NCI-H510A (cell line): ENCODE measurements around the gene SMIM38.

Experiments
- DNase-seq: peaks from one replicate; lab custom pipeline; 2025; lab: John Stamatoyannopoulos, UW

The SMIM38 gene

GRCh38 chr11:69180726-69181125 lies 25.0 kb downstream of the SMIM38 start:
- no peak for DNase-seq

DNA sequence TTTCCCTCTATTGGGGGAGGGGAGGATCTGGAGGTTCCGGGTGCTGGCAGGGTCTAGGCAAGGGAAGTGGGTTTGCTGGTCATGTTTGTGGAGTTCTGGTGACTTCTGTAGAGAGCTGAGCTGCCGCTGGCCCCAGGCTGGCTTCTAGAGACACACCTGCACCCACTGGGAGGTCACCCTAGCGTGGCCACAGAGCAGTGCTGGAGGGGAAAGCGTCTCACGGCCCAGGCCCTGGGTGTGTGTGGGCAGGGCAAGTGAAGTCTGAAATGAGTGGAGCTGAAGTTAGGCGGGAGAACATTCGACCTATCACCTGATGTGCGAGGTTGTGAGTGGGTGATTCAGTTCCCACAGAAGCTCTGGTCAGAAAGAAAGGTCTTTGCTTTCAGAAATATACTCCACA lies 27.9 kb downstream of the SMIM38 start:
- DNase-seq, result no peak

DNA sequence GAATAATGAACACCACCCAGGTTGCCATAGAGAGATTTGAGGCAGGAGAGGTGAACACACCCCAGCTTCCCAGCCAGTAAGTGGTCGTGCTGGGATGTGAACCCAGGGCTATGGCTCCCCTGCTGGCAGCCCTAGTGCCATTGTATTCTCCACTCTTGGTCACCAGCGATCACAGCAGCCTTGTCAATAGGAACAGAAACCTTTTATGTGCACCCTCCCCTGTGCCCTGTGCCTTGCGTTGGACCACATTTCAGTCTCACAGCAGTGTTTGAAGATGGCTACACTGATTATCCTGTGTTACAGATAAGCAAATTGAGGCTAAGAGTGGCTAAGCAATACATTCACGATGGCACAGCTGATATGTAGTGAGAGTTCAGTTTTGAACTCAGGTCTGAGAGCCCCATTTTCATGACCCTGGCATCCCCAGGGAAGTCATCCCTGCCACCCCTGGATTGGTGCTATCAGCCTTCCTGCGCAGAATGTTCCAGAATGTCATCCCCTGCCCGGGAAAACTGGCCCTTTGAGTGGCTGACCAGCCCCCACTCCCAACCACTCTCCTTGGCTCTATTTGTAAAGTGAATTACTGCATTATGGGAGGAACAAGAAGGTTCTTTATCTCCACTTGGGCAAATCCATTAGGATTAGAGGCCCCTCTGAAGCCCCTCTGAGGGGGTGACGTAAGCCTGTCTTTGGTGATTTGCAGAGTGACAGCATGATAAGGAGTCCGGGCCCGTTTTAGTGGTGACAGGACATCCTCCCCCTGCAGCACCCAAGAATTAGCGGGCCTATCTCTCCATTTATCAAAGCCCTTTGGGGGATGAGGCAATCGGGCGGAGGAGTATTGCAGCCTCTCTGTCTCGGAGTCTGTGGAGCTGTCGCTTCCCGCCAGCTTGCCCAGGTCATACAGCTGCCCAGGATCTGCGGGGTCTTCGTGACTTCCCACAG lies 30.9 kb downstream of the SMIM38 start:
- no peak for DNase-seq

DNA sequence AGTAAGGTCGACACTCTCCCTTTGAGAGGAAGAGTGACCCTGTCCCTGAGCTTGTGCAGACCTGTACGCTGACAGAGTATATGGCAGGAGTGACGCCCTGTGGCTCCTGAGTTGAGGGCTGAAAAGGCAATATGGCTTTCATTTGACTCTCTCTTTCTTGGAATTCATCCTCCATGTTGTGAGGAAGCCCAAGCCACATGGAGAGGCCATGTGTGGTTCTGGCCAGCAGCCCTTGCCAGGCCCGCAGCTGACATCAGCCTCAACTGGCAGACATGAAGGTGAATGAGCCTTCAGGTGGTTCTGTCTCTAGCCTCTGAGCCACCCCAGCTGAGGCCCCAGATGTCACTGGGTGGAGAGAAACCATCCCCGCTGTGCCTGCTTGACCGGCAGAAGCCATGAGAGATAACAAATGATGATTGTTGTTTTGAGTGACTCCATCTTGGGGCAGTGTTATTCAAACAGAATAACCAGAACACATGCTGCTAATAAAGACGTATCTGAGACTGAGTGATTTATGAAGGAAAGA lies 31.9 kb downstream of the SMIM38 start:
- no peak for DNase-seq

GRCh38 chr11:69189059-69189458 lies 33.3 kb downstream of the SMIM38 start:
- no peak for DNase-seq

- DNase-seq, result no peak
These were observed 35.2 kb downstream of the SMIM38 start for GRCh38 chr11:69190796-69191536.

- no peak for DNase-seq
These were observed 36.6 kb downstream of the SMIM38 start for GRCh38 chr11:69192301-69192721.

DNA sequence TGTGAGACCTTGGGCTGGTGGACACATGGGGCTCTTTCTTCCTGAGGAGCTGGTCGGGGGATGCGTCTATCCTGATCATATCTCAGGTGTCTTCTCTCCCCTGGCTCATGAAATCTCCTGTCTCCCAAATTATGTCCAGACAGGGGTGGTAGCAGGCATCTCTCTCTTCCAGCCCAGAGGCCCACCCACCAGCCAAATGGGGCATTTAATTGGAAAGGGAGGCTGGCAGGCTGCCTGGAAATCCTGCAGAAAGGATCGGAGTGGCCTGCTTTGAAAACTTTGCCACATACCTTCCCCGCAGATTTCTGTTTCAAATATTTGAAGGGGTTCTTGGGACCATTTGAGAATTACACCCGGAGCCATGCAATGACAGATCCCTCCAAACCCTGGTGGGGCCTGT lies 37.4 kb downstream of the SMIM38 start:
- no peak for DNase-seq

DNA sequence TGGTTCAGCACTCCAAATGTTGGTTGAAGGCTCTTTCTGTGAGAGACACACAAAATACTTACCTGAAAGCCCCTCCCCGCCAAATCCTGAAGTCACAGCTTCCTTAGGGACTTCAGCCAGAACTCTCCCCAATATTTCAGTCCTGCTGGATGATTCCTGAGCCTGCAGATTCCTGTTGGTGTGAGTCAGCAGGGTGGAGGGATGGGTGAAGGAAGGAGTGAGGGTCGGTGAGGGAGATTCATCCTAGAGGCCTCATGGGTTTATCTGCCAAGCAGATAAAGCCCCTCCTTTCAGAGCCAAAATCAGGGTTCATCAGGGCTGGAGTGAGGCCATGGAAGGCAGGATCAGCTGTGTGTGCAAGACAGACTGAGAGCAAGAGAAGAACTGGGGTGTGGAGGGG lies 37.9 kb downstream of the SMIM38 start:
- no peak for DNase-seq

- DNase-seq, result no peak
These were observed 38.7 kb downstream of the SMIM38 start for GRCh38 chr11:69194396-69194795.

GRCh38 chr11:69194956-69195355 lies 39.2 kb downstream of the SMIM38 start:
- DNase-seq, result no peak

DNA sequence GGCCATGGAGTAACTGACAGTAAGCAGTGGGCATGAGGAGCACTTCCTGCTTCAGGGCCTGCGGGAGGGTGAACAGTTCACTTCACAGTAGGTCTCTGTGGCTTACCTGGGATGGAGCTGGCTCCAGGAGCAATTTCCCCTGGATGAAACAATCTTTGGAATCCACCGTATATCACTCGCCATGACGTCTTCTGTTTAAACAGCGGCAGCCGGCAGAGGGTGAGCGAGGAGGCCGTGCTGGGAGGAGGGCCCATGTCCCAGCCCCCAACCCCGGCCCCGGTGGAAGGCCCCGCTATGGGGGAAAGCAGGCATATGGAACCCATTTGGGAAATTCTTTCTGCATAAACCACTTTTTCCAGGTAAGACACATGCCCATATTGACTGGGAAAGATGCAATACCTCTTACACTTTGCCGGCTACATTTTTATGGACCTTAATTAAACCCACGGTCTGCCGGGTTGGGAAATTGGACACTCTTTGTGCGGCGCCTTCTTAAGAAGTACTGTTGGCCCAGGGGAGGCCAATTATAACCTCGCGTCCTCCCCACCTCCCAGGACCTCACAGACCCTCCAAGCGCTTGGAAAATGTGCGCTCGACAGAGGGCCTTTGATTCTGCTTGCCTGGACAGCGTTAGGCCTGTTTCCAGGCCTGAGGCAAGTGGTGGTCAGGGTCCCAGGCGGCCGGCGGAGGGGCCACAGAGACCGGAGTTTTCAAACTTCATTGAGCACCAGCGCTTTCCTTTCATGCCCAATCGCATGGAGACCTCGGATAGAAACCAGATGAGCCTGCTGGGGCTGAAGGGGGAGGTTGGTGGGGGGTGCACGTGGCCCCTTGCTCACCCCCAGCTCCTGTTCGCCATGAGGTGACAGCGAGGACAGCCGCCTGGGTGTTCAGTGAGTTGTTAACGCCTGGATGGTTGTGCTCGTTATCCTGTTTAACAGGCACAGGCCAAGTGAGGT lies 40.4 kb downstream of the SMIM38 start:
- DNase-seq, result no peak

DNA sequence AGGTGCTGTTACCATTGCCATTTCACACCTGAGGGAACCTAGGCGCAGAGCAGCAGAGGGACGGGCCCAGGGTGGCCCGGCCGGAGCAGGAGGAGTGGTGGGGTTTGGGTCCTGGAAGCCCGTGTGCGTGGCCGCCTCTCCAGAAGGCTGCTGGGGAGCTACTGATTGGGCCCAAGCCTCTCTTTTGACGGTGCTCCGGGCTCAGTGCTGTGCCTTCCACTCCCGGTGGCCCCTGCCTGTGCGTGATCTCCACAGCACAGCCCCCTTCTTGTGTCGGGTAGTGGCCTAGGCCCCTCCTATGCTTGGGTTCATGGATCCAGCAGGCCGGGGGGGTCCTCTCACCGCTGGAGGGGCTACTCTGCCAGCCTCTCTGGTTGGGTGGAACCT lies 41.0 kb downstream of the SMIM38 start:
- no peak for DNase-seq

DNA sequence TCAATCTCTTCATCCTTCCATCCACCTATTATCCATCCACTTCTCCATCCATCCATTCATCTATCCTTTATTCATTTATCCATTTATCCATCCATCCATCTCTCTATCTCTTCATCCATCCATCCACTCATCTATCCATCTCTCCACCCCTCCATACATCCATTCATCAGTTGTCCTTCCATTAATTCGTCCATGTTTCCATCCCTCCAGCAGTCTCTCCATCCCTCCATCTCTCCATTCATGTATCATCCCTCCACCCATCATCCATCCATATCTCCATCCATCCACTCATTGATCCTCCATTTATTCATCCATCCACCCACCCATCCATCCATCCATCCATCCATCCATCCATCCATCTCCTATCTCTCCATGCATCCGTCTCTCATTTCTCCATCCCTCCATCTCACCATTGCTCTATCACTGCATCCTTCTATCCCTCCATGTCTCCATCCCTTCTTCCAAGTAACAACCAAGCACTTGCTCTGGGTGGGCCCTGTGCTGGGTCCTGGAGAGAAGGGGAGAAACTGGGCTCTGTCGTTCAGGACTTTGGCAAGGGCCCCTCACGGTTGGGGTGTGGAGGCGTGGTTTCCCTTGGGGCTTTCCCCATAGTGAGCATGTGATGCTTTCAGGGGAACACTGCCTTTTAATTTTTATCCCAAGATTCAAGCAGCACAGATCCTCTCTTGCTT lies 43.3 kb downstream of the SMIM38 start:
- no peak for DNase-seq

GRCh38 chr11:69199583-69200315 lies 44.0 kb downstream of the SMIM38 start:
- no peak for DNase-seq

DNA sequence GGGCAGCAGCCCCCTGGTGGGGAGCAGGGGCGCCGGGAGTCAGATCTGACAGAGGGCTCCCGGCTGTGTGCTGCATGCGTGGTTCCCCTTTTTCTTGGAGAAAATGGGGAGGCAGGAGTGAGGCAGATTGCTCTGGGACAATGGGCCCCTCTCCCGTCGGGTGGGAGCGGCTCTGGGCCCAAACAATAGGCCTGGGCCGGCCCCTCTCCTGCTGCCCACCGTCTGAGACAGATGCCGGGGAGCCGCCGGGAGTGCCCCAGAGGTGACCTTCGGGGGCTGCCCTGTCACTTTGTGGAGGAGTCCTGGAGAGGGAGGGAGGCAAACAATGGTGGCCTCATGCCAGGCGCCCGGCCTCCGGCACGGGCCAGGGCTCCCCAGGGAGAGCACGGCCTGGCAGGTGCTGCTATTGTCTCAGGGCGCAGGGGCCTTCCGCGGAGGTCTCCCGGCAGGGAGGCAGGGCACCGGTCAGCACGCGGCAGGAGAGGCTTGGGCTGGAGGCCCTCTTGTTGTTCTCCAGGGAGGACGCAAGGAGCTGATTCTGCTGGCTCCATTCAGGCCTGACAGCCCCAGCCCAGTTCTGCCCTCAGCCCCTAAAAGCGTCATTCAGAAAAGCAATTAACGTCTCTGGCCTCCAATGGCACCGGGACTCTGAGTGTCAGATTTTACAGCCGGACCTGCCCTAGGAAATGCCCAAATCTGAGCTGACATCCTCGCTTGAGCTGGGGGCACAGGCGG lies 44.8 kb downstream of the SMIM38 start:
- no peak for DNase-seq

DNA sequence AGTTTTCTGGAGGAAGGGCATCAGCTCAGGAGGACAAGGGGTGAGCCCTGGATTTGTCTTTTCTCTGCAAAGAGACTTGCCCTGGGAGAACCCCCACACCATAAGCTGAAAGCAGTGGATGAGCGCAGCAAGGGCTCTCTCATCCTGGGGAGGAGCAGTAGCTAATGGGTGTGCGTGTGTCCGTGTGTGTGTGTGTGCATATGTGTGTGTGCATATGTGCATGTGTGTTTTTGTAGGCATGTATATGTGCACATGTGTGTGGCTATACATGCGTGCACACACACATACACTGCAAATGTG lies 45.3 kb downstream of the SMIM38 start:
- DNase-seq, result no peak

DNA sequence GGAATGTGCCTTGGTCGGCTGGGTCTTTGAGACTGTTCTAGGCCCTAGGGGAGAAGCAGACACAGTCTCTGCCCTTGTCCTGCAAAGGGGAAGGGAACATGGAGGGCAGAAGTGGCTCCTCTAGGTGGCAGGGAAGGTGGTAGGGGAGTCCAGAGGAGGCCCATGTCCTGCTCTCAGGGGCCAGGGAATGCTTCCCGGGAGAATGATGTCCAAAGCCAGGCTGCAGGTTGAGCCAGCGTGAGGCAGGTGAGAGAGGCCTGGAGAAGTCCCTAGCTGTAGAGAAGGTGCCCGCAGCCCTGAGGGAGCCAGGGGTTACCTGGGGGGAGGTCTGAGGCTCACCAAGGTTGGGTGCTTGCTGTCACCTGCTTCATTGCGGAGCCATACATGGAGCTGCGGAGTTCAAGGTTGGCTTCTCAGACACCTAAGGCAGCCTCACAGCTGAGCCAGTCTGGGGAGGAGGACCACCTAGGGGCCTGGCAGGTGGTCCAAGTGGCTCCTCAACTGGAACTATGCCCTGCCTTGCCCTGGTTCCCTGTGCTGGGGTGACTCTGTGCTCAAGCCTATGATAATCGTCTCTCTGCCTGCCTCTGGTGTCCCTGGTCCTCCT lies 46.1 kb downstream of the SMIM38 start:
- no peak for DNase-seq

DNA sequence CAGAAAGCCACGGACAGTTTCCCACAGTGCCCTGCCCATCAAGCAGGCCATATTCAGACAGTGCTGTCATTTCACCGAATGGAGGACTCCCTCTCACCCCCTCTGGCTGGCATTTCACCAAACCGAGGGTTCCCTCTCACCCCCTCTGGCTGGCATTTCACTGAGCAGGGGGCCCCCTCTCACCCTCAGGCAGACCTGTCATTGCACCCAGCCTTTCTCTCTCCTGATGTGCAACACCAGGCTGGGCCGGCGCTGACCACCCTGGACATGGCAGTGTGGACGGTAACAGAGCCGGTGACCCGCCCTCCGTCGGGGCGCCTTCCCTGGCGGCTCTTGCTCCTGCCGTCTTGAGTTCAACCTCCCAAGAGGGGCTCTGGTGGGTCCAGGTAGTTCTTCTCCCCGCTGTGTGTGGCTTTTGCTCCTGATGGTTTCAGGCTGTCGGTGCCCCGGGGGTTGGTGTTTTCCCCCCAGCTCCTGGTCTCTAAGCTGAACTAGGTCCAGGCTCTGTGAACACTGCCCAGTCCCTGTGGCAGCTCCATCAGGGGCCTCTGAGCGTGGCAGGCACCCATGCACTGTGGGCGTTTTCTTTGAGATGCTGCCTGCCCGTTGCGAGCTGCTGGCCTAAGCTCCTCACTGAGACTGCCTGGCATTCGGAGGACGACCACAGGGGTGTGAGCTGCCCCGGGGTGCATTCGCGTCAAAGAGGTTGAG lies 46.9 kb downstream of the SMIM38 start:
- DNase-seq, result no peak
